GM18511 (cell line): Measurements from ENCODE around the gene ZNF26.
A peak's percentile ranks its signal among the peaks of the same experiment; 100 is the strongest.
"Not testable (repeated sequence)": the region's sequence is repeated elsewhere in the genome, so short reads cannot be mapped to it uniquely, and the experiment has no call there.

Experiments
- ATAC-seq: cut with Tn5 transposase; IDR thresholded peaks from one replicate; pipeline ENCODE4 v1.9.1; 2021; ENCODE audit warnings: mild to moderate bottlenecking, moderate library complexity; ENCODE audit not compliant: unreplicated experiment

ZNF26 gene

DNA sequence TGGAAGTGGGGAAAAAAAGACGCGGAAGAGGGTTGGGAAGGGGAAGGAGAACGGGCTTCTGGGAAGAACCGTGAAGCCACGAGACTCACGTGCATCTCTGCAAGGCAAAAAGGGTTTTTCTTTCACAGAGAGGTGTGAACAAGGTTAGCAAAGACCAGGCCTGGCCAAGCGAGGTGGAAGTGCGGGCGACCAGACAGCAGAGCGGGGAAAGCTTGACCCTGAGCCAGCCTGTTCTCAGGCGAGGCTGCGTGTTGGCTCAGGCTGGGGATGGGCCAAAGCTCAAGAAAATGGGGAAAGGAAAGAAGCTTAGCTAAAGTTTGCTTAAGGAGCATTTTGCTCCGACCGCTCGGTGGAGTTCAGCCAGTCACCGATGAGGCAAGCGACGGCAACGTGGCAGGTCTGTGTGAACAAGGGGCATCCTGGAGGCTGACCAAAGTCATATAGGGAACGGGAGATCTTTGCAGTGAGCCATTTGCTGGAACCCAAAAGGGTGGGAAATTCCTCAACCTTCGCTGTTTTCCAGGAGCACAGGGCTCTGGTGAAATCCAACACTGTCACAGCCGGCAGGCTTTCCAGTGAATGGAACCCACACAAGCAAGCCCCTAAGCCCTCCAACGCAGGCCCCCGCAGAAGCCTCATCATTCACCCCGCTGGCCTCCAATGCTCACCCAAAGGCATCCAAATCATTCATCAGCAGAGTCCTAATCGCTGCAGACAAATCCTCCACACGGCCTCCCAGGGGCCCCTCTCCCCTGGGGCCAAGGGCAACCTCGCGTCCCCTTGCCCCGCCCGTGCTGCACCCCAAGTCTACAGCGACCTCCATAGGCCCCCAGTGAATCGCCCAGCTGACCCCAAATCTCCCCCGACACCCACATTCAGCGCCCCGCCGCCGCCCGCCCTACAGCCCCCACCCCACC is 30.8 kb upstream of the ZNF26 start:
- peak; percentile 46 for ATAC-seq

DNA sequence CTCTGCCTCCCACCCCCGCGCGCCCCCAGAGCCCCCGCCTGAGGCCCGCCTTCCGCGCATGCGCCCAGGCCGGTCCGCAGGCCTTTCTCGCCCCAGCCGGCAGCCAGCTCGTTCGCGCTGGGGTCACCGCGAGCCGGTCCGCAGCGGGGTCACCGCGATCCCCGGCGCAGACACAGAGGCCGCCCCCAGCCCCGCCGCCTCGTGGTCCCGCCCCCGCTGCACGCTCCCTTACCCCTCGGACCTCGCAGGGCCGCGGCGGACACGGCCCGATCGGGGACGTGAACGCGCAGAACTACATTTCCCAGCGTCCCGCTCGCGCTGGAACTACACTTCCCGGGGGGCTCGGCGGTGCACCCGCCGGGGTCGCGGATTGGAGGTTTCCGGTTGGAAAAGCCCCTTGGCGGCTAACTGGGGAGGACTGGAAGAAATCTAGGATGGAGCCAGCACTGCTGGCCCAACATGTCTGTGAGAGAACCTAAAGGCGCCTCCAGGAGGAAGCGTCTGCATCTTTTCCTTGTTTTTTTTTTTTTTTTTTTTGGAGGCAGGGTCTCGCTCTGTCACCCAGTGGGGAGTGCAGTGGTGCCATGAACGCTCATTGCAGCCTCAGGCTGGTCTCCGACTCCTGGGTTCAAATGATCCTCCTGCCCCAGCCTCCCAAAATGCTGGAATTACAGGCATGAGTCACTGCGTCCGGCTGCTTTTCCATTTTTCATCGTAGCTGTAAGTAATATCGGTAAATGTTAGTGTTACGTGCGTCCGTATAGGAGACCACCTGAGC is 30.0 kb upstream of the ZNF26 start, which contains the start of gene ZNF605:
Gene ZNF605 (minus strand): TSS at position 296 of the 778 bp plus-strand sequence. CDS start 10,671 bp downstream, outside the sequence.
- peak; percentile 97 for ATAC-seq

GRCh38 chr12:132961790-132962189 is 24.4 kb upstream of the ZNF26 start:
- ATAC-seq = not testable (repeated sequence)

DNA sequence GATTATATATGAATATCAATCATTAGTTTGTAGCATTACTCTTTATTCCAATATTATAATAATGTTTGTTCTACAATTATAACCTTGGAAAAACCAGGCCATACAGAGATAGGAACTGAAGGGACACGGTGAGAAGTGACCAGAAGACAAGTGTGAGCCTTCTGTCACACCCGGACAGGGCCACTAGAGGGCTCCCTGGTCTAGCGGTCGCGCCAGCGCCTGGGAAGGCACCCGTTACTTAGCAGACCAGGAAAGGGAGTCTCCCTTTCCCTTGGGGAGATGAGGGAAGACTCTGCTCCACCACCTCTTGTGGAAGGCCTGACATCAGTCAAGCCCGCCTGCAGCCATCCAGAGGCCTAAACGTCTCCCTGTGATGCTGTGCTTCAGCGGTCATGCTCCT is 22.2 kb upstream of the ZNF26 start:
- ATAC-seq = not testable (repeated sequence)

DNA sequence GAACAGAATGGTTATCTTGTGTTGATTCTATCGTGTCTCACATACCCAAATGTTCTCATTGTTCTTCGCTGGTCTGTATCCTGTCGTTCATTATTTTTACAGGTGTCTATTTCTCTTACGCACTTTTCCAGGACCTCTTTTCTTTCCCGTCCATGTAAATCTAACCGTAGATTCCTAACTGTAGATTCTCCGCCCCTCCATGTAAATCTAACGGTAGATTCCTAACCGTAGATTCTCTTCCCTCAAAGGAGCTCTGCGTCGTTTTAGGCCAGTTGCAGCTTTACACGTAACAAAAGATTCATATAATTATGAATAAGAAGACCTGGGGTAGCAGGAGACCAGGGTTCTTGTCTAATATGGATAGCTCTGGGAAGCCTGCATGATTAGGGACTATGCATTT is 20.4 kb upstream of the ZNF26 start:
- ATAC-seq = no peak

DNA sequence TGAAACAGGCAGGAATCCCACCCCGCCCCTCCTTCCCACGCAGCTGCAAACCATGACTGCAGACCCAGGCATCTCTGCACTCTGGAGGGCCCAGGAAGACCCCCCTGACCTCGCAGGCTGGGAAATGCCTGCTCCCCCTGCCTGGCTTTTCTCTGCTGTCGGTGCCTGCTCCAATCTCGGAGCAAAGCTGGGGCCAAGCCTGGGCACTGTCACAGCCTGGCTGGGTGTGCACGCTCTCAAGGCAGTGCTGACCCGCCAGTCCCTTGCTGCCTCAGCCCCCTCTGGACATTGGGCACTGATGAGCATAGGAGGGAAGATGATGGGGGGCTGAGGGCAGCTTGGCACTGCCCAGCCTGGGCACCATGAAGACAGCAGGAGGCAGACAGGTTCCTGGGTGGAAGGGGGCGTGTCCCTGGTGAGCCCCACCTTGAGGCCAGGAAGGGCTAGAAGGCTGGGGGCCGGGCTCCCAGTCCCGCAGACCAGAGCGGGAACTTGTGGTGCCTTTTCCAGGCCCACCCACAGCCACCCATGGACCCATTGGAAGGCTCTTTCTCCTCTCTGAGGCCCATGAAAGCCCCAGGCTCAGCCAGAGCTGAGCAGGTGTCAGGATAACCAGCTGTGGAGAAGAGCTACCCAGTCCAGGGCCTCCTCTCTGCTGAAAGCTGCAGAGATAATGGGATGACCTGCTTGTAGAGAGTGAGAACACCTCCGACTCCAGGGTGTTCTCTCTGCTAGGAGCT is 19.3 kb upstream of the ZNF26 start:
- ATAC-seq = no peak

DNA sequence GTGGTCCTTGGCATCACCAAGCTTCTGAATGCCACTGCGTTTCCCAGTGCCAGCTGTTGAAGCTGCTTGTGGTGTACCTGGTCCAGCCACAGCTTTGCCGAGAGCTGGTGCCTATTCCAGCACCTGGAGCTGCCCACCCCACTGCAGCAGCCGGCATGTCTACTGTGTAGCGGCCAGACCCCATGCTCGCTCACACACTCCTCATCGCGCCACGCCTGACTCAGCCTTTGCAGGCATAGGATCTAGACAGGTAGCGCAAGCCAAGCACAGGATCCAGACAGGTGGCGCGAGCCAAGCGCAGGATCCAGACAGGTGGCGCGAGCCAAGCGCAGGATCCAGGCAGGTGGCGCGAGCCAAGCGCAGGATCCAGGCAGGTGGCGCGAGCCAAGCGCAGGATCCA is 18.4 kb upstream of the ZNF26 start:
- no peak for ATAC-seq

DNA sequence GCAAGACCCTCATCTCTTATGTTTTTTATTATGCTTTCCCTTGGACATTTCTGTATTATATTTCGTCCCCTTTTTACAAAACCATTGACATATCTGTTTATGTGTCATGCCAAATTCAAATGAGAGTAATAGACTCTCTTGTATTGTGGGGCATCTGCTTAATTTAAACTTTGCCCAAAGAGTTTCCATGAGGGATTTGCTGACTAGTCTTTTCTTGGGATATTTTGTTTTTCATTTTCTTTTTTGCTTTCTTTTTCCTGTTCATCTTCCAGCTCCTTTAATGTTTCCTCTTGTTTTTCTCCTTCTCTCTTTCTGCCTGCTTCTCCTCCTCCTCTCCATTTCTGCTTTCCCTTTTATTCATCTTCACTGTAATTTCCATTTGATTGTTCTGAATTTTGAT is 13.8 kb upstream of the ZNF26 start:
- no peak for ATAC-seq

DNA sequence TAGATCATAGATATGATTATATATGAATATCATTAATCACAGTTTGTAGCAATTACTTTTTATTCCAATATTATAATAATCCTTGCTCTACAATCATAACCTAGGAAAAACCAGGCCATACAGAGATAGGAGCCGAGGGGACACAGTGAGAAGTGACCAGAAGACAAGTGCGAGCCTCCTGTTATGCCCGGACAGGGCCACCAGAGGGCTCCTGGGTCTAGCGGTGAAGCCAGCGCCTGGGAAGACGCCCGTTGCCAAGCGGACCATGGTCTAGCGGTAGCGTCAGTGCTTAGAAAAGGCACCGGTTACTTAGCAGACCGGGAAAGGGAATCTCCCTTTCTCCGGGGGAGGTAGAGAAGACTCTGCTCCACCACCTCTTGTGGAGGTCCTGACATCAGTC is 9.3 kb upstream of the ZNF26 start:
- not testable (repeated sequence) for ATAC-seq

GRCh38 chr12:132986885-132987225 is 688 bp downstream of the ZNF26 start:
- no peak for ATAC-seq

GRCh38 chr12:132998741-132999140 is 12.6 kb downstream of the ZNF26 start:
- ATAC-seq = no peak

DNA sequence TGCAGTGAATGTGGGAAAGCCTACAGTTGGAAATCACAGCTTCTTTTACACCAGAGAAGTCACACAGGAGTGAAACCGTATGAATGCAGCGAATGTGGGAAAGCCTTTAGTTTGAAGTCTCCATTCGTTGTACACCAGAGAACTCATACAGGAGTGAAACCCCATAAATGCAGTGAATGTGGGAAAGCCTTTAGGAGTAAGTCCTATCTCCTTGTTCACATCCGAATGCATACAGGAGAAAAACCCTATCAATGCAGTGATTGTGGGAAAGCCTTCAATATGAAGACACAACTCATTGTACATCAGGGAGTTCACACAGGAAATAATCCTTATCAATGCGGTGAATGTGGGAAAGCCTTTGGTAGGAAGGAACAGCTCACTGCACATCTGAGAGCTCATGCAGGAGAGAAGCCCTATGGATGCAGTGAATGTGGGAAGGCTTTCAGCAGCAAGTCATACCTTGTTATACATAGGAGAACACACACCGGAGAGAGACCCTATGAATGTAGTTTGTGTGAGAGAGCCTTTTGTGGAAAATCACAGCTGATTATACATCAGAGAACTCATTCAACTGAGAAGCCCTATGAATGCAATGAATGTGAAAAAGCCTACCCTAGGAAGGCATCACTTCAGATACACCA is 24.6 kb downstream of the ZNF26 start:
- ATAC-seq = no peak

DNA sequence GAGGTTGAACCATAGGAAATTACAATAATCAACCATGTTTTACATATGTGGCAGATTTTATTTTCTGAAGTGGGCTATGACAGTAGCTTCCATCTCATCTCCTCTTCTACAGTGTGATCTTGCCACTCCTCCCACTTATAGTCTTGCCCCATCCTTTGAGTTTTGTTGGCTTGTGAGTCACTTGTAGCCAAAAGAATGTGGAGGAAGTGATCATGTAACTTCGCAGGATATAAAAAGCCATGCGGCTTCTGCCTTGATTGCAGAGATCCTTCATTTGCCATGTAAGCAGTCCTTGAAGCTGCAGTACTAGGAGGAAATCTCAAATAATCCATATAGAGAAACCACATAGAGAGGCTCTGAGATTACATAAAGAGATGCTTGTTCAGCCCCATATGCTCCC is 37.4 kb downstream of the ZNF26 start:
- ATAC-seq = no peak

- ATAC-seq = no peak
Measured at GRCh38 chr12:133026996-133027395, 40.8 kb downstream of the ZNF26 start.

DNA sequence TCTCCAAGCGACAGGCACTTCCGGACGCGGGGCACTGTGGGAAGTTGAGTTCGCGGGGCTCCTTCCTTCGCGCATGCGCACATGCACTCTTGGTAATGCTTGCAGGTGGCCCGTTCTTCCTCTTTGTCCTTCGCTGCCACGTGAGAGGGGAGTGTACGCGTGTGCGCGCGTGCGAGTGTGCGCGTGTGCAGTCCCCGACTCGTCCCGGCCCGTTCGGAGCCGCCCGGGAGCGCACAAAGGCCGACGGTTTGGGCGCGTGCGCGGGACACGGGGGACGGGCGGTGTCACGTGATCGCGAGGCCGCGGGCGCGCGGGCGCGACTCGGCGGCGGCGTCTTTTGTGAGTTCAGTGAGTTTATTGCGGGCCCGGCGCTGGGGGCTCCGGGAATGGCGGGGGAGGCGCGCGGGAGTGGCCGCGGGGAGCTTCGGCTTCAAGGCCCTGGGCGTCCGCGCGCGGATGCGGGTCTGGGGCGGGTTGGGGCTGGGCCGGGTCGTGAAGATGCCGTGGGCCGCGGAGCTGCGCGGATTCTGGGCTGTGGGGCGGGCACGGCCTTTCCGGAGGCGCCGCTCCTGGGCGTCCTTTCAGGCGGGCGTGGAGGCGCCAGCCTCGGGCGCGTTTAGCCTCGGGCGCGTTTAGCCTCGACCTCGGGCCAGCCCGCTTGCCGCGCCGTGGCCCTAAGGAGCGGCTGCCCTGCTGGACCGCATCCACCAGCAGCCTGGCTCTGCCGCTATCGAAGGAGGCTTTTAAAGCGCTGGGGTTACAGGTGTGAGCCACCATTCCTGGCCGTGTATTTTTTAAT is 51.2 kb downstream of the ZNF26 start, which contains the start of gene ZNF84:
Gene ZNF84 (plus strand): TSS at position 303 of the 799 bp plus-strand sequence. CDS start 3,959 bp downstream, outside the sequence.
- peak; percentile 98 for ATAC-seq

GRCh38 chr12:133038118-133038709 is 52.0 kb downstream of the ZNF26 start:
- ATAC-seq = no peak

GRCh38 chr12:133046698-133047097 is 60.5 kb downstream of the ZNF26 start:
- no peak for ATAC-seq

GRCh38 chr12:133057446-133057845 is 71.3 kb downstream of the ZNF26 start:
- ATAC-seq = no peak
